ENCODE data around the gene CLEC7A.

CLEC7A gene

GRCh38 chr12:10160617-10161385, 30.8 kb upstream of the CLEC7A start:
- no peaks in the 10 kb centered on the region for H3K36me3 ChIP-seq (ENCODE audit: control insufficient read depth, insufficient read depth, low read length)
- no peak overlapping the region for H3K4me3 ChIP-seq (ENCODE audit: low read length)
- no peaks in the 10 kb centered on the region for H3K27me3 ChIP-seq (ENCODE audit: control insufficient read depth, insufficient read depth, low read length)
- no peak overlapping the region for H3K9ac ChIP-seq (ENCODE audit: low read length)
- H3K4me1 ChIP-seq (ENCODE audit: control insufficient read depth, insufficient read depth, low read length): no peaks in the 10 kb centered on the region
- H3K9me3 ChIP-seq (ENCODE audit: control insufficient read depth, low read length): no peaks in the 10 kb centered on the region

DNA sequence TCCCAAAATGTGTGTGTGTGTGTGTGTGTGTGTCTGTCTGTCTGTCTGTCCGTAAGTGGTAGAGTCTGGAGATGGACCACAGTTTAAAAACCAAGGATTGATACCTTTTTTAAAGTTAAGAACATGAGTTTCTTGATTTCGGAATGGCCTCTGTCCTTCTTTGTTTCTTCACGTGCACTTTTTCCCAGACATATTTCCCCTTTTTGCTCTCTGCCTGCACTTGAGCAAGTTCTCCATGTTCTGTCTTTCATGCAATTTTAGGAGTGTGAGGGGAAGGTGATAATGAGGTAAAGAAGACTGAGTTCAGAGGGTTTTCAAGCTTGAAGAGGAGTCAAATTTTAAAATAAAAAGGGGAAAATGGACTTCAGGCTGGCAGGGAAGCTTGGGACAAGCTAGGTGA, 29.3 kb upstream of the CLEC7A start:
- no peaks in the 10 kb centered on the region for H3K36me3 ChIP-seq (ENCODE audit: control insufficient read depth, insufficient read depth, low read length)
- H3K4me1 ChIP-seq (ENCODE audit: control insufficient read depth, insufficient read depth, low read length): no peaks in the 10 kb centered on the region
- no peak overlapping the region for H3K9ac ChIP-seq (ENCODE audit: low read length)
- no peak overlapping the region for H3K4me3 ChIP-seq (ENCODE audit: low read length)
- no peaks in the 10 kb centered on the region for H3K27me3 ChIP-seq (ENCODE audit: control insufficient read depth, insufficient read depth, low read length)
- no peaks in the 10 kb centered on the region for H3K9me3 ChIP-seq (ENCODE audit: control insufficient read depth, low read length)

DNA sequence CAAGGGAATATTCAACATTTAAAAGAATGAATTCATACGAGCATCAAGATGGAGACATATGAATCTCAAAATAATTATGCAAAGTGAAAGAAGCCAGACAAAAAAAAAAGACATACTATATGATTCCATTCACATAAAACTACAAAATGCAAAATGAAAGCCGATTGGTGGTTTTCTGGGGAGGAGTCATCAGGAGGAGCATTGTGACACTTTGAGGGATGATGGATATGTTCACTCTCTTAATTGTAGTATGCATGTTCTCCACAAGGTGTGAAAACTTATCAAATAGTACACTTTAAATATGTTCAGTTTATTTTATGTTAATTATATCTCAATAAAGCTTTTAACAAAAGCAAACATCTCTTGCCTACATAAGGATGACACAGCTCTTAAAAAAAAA, 28.4 kb upstream of the CLEC7A start:
- Histone ChIP-seq H3K36me3 (ENCODE audit: control insufficient read depth, insufficient read depth, low read length) (no peaks in the 10 kb centered on the region), H3K4me1 (ENCODE audit: control insufficient read depth, insufficient read depth, low read length) (peaks cover 5% of the 10 kb centered on the region), H3K27me3 (ENCODE audit: control insufficient read depth, insufficient read depth, low read length) (peaks cover 5% of the 10 kb centered on the region), H3K9ac (ENCODE audit: low read length) (no peak overlapping the region), H3K9me3 (ENCODE audit: control insufficient read depth, low read length) (no peaks in the 10 kb centered on the region), H3K4me3 (ENCODE audit: low read length) (no peak overlapping the region)

GRCh38 chr12:10155966-10156365, 26.0 kb upstream of the CLEC7A start:
- no peaks in the 10 kb centered on the region for H3K36me3 ChIP-seq (ENCODE audit: control insufficient read depth, insufficient read depth, low read length)
- no peak overlapping the region for H3K4me3 ChIP-seq (ENCODE audit: low read length)
- no peak overlapping the region for H3K9ac ChIP-seq (ENCODE audit: low read length)
- peaks cover 9% of the 10 kb centered on the region for H3K4me1 ChIP-seq (ENCODE audit: control insufficient read depth, insufficient read depth, low read length)
- H3K9me3 ChIP-seq (ENCODE audit: control insufficient read depth, low read length): no peaks in the 10 kb centered on the region
- H3K27me3 ChIP-seq (ENCODE audit: control insufficient read depth, insufficient read depth, low read length): peaks cover 5% of the 10 kb centered on the region

DNA sequence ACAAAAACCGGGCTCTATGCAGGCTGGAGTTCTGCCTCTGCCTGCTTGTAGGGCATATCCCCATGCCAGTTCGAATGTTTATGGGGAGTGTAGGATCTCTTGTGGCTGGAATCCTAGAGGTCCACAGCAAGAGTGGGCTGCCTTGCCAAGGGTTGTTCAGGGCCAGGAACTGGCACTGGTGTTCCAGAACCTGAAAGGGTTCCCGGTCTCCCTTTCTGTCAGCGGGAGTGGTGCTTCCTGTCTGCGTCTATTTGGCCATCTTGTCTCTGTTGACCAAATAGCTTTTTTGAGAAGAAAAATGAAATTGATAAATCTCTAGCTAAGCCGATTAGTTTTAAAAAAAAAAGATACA, 24.1 kb upstream of the CLEC7A start:
- H3K4me1 ChIP-seq (ENCODE audit: control insufficient read depth, insufficient read depth, low read length): peaks cover 9% of the 10 kb centered on the region
- H3K4me3 ChIP-seq (ENCODE audit: low read length): no peak overlapping the region
- H3K9ac ChIP-seq (ENCODE audit: low read length): peak overlapping the region; percentile 75
- H3K9me3 ChIP-seq (ENCODE audit: control insufficient read depth, low read length): no peaks in the 10 kb centered on the region
- H3K27me3 ChIP-seq (ENCODE audit: control insufficient read depth, insufficient read depth, low read length): peaks cover 5% of the 10 kb centered on the region
- no peaks in the 10 kb centered on the region for H3K36me3 ChIP-seq (ENCODE audit: control insufficient read depth, insufficient read depth, low read length)

- Histone ChIP-seq H3K9ac (ENCODE audit: low read length) (peak overlapping the region; percentile 75), H3K27me3 (ENCODE audit: control insufficient read depth, insufficient read depth, low read length) (peaks cover 5% of the 10 kb centered on the region), H3K4me3 (ENCODE audit: low read length) (peak overlapping the region; percentile 97), H3K36me3 (ENCODE audit: control insufficient read depth, insufficient read depth, low read length) (no peaks in the 10 kb centered on the region), H3K9me3 (ENCODE audit: control insufficient read depth, low read length) (no peaks in the 10 kb centered on the region), H3K4me1 (ENCODE audit: control insufficient read depth, insufficient read depth, low read length) (peaks cover 9% of the 10 kb centered on the region)
Observed at GRCh38 chr12:10153271-10154144, 23.5 kb upstream of the CLEC7A start.

GRCh38 chr12:10151621-10152020, 21.6 kb upstream of the CLEC7A start:
- Histone ChIP-seq H3K9me3 (ENCODE audit: control insufficient read depth, low read length) (no peaks in the 10 kb centered on the region), H3K36me3 (ENCODE audit: control insufficient read depth, insufficient read depth, low read length) (no peaks in the 10 kb centered on the region), H3K9ac (ENCODE audit: low read length) (no peak overlapping the region), H3K4me3 (ENCODE audit: low read length) (no peak overlapping the region), H3K27me3 (ENCODE audit: control insufficient read depth, insufficient read depth, low read length) (peaks cover 5% of the 10 kb centered on the region), H3K4me1 (ENCODE audit: control insufficient read depth, insufficient read depth, low read length) (peaks cover 9% of the 10 kb centered on the region)

DNA sequence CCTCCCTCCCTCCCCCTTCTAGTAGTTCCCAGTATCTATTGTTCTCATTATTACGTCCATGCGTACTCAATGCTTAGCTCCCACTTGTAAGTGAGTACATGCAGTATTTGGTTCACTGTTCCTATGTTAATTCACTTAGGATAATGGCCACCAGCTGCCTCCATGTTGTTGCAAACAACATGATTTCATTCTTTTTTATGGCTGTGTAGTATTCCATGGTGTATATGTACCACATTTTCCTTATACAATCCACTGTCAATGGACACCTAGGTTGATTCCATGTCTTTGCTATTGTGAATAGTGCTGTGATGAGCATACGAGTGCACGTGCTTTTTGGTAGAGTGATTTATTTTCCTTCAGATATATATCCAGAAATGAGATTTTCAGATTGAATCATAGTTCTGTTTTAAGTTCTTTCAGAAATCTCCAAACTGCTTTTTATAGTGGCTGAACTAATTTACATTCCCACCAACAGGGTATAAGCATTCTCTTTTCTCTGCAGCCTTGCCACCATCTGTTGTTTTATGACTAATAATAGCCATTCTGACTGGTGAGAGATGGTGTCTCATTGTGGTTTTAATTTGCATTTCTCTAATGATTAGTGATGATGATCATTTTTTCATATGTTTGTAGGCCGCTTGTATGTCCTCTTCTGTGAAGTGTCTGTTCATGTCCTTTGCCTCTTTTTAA, 17.9 kb upstream of the CLEC7A start:
- H3K4me3 ChIP-seq (ENCODE audit: low read length): no peak overlapping the region
- no peaks in the 10 kb centered on the region for H3K4me1 ChIP-seq (ENCODE audit: control insufficient read depth, insufficient read depth, low read length)
- H3K27me3 ChIP-seq (ENCODE audit: control insufficient read depth, insufficient read depth, low read length): no peaks in the 10 kb centered on the region
- H3K36me3 ChIP-seq (ENCODE audit: control insufficient read depth, insufficient read depth, low read length): no peaks in the 10 kb centered on the region
- H3K9me3 ChIP-seq (ENCODE audit: control insufficient read depth, low read length): no peaks in the 10 kb centered on the region
- H3K9ac ChIP-seq (ENCODE audit: low read length): no peak overlapping the region

DNA sequence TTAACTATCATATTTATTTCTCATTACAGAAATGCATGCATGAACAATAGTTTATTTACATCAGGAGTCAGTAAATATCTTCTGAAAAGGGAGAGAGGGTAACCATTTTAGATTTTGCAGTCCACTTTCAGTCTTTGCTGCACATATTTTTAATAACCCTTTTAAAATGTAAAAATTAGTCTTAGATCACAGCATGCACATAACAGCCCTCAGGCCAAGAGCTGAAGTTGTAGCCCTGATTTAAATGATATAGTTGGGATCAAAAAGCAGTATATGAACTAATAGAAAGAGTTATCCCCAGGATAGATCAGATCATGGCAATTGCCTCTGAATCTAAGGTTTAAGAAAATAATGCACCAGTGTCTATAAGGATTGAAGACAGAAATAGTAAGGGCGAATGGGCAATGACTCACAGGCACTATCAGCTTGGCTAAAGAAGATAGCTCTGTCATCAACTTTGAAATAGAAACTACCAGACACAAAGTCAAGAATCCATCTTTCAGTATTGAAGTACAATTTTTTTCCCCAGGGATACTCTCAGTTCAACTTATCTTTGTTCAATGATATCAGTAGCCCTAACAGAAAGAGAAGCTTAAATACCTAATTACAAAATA, 13.1 kb upstream of the CLEC7A start:
- no peak overlapping the region for H3K4me3 ChIP-seq (ENCODE audit: low read length)
- H3K36me3 ChIP-seq (ENCODE audit: control insufficient read depth, insufficient read depth, low read length): no peaks in the 10 kb centered on the region
- H3K27me3 ChIP-seq (ENCODE audit: control insufficient read depth, insufficient read depth, low read length): no peaks in the 10 kb centered on the region
- no peak overlapping the region for H3K9ac ChIP-seq (ENCODE audit: low read length)
- no peaks in the 10 kb centered on the region for H3K4me1 ChIP-seq (ENCODE audit: control insufficient read depth, insufficient read depth, low read length)
- H3K9me3 ChIP-seq (ENCODE audit: control insufficient read depth, low read length): no peaks in the 10 kb centered on the region

GRCh38 chr12:10140001-10140400, 10.0 kb upstream of the CLEC7A start:
- no peak overlapping the region for H3K9ac ChIP-seq (ENCODE audit: low read length)

GRCh38 chr12:10136637-10137205, 6.7 kb upstream of the CLEC7A start:
- H3K9me3 ChIP-seq (ENCODE audit: control insufficient read depth, low read length): no peaks in the 10 kb centered on the region
- H3K4me1 ChIP-seq (ENCODE audit: control insufficient read depth, insufficient read depth, low read length): no peaks in the 10 kb centered on the region
- H3K27me3 ChIP-seq (ENCODE audit: control insufficient read depth, insufficient read depth, low read length): no peaks in the 10 kb centered on the region
- no peak overlapping the region for H3K4me3 ChIP-seq (ENCODE audit: low read length)
- no peaks in the 10 kb centered on the region for H3K36me3 ChIP-seq (ENCODE audit: control insufficient read depth, insufficient read depth, low read length)
- no peak overlapping the region for H3K9ac ChIP-seq (ENCODE audit: low read length)

More at GRCh38 chr12:10140001-10140400, 10.0 kb upstream of the CLEC7A start:
- Histone ChIP-seq H3K4me1 (ENCODE audit: control insufficient read depth, insufficient read depth, low read length) (no peaks in the 10 kb centered on the region), H3K27me3 (ENCODE audit: control insufficient read depth, insufficient read depth, low read length) (no peaks in the 10 kb centered on the region), H3K9me3 (ENCODE audit: control insufficient read depth, low read length) (no peaks in the 10 kb centered on the region), H3K4me3 (ENCODE audit: low read length) (no peak overlapping the region), H3K36me3 (ENCODE audit: control insufficient read depth, insufficient read depth, low read length) (no peaks in the 10 kb centered on the region)
